ENCODE data around the gene SLC39A10.

- TF ChIP-seq POLR2A (IDR thresholded peaks at IDR 0.05), result no peak
- TF ChIP-seq CTCF (IDR thresholded peaks at IDR 0.05), result no peak
Measured at GRCh38 chr2:195686564-195686963, 29.5 kb downstream of the SLC39A10 start.
